HFFc6 (cell line): Measurements from ENCODE around the gene SPSB4. TPM values are rescaled to one million over a fixed set of nuclear protein-coding genes. Genes with fewer than 3 reads are reported as not detected.

Experiments
- DNase-seq: peaks from one replicate; pipeline ENCODE4 v3.0.0-alpha.2; 2018
- H3K27ac Mint-ChIP-seq: 2 replicates; pipeline ENCODE4 v1.8.0; 2020; ENCODE audit warnings: mild to moderate bottlenecking, mixed read lengths
- H3K27me3 Mint-ChIP-seq: 2 replicates; pipeline ENCODE4 v1.8.0; 2021; ENCODE audit warnings: mild to moderate bottlenecking, moderate library complexity, mixed read lengths; ENCODE audit not compliant: insufficient read depth
- H3K36me3 Mint-ChIP-seq: 2 replicates; pipeline ENCODE4 v1.8.0; 2021; ENCODE audit warnings: low read depth, mixed read lengths
- H3K4me1 Mint-ChIP-seq: 2 replicates; pipeline ENCODE4 v1.8.0; 2020; ENCODE audit warnings: low read depth, mixed read lengths
- H3K4me3 Mint-ChIP-seq: 2 replicates; pipeline ENCODE4 v1.8.0; 2020; ENCODE audit warnings: mild to moderate bottlenecking, moderate library complexity, mixed read lengths
- H3K9me3 Mint-ChIP-seq: 2 replicates; pipeline ENCODE4 v1.8.0; 2020; ENCODE audit warnings: mild to moderate bottlenecking, mixed read lengths
- total RNA-seq, 6 experiments: library from RNA; stranded (reverse); fragmentation: NEBNext Ultra II Directional; extraction: Animal tissue kit (Norgen Biotek cat#: 25700); gene quantifications; 2 replicates in 1 of 6; 3 replicates in 5 of 6; pipeline ENCODE4 v1.2.3, GENCODE V29; 2021
- TF ChIP-seq, protein P1 (sequence below): fragments of 200-600 bp; sonication (generic); IDR thresholded peaks from 2 replicates; pipeline ENCODE4 v1.5.0; 2021; ENCODE audit warnings: antibody characterized with exemption, mild to moderate bottlenecking

SPSB4 gene
- total RNA-seq, 6 experiments from 2014 or later, result not detected

DNA sequence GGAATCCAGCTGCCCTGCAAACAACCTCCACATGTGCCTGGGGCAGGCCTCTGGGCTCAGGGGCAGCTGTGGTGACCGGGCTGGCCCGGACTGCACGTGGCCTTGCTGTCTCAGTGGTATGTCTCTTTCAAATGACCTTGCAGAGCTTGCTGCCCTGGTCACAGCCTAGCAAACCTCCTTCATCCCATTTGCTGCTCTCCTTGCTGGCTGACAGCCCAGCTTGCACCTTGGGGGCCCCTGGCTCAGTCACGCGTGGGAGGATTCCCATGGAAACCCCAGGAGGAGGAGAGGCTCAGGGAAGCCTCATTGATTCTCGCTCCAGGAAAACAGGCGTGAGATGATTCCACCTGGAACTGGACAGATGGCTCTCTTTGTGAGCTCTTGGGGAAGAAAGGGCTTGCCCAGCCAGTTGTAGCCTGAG is 5.6 kb downstream of the SPSB4 start:
- TF ChIP-seq, protein P1, sequence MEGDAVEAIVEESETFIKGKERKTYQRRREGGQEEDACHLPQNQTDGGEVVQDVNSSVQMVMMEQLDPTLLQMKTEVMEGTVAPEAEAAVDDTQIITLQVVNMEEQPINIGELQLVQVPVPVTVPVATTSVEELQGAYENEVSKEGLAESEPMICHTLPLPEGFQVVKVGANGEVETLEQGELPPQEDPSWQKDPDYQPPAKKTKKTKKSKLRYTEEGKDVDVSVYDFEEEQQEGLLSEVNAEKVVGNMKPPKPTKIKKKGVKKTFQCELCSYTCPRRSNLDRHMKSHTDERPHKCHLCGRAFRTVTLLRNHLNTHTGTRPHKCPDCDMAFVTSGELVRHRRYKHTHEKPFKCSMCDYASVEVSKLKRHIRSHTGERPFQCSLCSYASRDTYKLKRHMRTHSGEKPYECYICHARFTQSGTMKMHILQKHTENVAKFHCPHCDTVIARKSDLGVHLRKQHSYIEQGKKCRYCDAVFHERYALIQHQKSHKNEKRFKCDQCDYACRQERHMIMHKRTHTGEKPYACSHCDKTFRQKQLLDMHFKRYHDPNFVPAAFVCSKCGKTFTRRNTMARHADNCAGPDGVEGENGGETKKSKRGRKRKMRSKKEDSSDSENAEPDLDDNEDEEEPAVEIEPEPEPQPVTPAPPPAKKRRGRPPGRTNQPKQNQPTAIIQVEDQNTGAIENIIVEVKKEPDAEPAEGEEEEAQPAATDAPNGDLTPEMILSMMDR, result no peak
- H3K9me3 Mint-ChIP-seq, result no peaks in the 10 kb centered on the region; the same call in 1 of the 2 replicates
- H3K4me3 Mint-ChIP-seq, result no peak overlapping the region
- peaks cover 51% of the 10 kb centered on the region for H3K27me3 Mint-ChIP-seq
- H3K4me1 Mint-ChIP-seq, result no peaks in the 10 kb centered on the region
- H3K36me3 Mint-ChIP-seq, result no peaks in the 10 kb centered on the region
- no peak for DNase-seq
- H3K27ac Mint-ChIP-seq, result no peak overlapping the region

DNA sequence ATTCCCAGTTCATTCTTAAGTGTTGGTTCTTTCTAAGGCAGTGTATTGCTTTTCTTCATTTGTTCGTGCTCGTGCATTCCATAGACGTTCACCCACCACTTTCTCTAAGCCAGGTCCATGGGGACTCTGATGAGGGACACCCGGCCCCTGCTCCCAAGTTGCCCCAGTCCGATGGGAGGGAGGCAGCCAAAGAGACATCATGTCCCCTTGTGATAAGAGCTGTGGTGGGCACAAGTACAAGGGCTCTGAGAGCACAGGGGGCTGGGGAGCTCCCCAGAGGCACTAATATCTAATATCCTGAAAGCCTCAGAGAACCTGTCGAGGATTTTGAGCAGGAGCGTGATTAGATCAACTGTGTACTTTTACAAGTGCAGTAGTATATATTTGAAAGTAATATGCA is 6.3 kb downstream of the SPSB4 start:
- Mint-ChIP-seq H3K27ac (no peak overlapping the region), H3K4me3 (no peak overlapping the region), H3K4me1 (no peaks in the 10 kb centered on the region), H3K36me3 (no peaks in the 10 kb centered on the region), H3K9me3 (no peaks in the 10 kb centered on the region; the same call in 1 of the 2 replicates), H3K27me3 (peaks cover 45% of the 10 kb centered on the region)
- TF ChIP-seq, protein P1, result no peak
- no peak for DNase-seq

DNA sequence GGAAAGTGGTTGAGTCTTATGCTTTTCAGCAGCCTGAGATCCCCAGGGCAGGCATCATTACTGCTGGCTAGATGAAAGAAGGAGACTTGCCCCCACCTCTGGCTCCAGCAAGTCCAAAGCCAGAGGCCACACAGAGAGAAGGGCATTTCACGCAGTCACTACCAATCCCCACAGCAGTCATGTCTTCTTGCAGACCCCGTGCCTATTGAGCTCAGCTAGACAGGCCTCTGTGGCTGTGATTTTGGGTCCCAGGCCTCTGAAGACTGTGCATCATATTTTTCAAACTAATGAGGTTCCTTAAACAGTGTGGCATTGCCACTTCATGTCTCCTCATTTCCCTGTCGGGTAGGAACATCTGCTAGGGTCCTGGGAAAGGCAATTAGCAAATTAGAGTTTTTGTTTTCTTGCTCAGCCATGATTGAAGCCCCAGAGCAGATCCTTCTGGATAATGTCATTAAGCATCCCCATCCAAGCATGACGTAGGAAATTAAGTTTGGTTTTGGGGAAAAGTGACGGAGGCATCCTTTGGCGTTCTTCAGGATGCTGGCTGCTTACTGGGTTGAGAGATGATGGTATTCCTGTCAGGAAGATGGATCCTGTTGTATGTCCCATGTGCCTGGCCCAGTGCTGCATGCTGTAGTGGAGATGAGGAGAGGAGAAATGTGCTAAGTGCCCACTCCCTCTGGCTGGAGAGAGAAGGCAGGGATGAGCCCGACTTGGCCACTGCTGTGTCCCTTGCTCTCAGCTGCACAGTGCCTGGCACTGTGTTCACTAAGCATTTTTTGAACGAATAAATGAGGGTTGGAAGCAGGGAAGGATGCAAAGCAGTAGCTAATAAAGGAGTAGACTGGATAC is 7.0 kb downstream of the SPSB4 start:
- TF ChIP-seq, protein P1, result no peak
- DNase-seq, result no peak
- Mint-ChIP-seq H3K9me3 (no peaks in the 10 kb centered on the region; the same call in 1 of the 2 replicates), H3K4me1 (no peaks in the 10 kb centered on the region), H3K4me3 (no peak overlapping the region), H3K36me3 (no peaks in the 10 kb centered on the region), H3K27ac (no peak overlapping the region), H3K27me3 (peaks cover 45% of the 10 kb centered on the region)

DNA sequence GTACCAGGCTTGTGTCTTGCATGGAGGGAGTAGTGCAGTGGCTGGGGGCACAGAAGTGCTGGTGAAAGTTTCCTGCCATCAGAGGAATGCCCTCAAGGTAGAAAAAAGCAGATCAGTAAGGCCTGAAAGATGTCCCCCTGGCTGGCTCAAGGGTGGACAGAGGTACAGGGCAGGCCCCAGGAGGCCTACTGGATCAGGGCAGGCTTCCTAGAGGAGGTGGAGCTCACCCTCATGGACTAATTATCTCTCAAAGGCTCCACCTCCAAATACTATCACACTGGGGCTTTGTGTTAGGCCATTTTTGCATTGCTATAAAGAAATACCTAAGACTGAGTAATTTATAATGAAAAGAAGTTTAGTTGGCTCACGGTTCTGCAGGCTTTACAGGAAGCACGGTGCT is 7.8 kb downstream of the SPSB4 start:
- Mint-ChIP-seq H3K27ac (no peak overlapping the region), H3K27me3 (peaks cover 42% of the 10 kb centered on the region), H3K9me3 (no peaks in the 10 kb centered on the region; the same call in 1 of the 2 replicates), H3K4me1 (no peaks in the 10 kb centered on the region), H3K4me3 (no peak overlapping the region), H3K36me3 (no peaks in the 10 kb centered on the region)
- TF ChIP-seq, protein P1, result no peak
- no peak for DNase-seq

DNA sequence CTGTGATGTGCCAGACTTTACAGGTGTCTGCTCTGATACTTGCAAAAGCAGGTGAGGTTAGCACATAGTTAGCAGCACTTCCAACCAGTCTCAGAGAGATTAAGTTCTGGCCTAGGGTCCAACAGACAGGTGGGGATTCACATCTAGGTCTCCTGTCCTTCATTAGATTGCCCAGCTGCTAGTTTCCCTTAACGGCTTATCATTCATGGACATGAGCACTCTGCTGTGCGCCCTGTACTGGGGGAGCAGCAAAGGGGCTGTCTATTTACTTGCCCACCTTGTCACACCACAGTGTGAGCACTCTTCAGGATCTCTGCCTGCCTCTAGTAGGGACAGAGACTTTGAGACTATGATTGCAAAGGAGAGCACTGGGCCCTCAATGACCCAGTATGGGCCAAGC is 8.7 kb downstream of the SPSB4 start:
- Mint-ChIP-seq H3K27me3 (peaks cover 36% of the 10 kb centered on the region), H3K27ac (no peak overlapping the region), H3K4me3 (no peak overlapping the region), H3K9me3 (no peaks in the 10 kb centered on the region; the same call in 1 of the 2 replicates), H3K4me1 (no peaks in the 10 kb centered on the region), H3K36me3 (no peaks in the 10 kb centered on the region)
- TF ChIP-seq, protein P1, result no peak
- no peak for DNase-seq
